GM10248 (cell line): Measurements from ENCODE around the gene BRWD1.
"Not testable (repeated sequence)": the region's sequence is repeated elsewhere in the genome, so short reads cannot be mapped to it uniquely, and the experiment has no call there.

Experiments
- CTCF ChIA-PET: fragments of 300-600 bp; sonication (Branson Sonifier 250); formaldehyde crosslinking; extraction: SDS; loops from one replicate; lab custom pipeline; 2021; ENCODE audit warnings: antibody characterized with exemption; lab: Yijun Ruan, JAX
- POLR2A ChIA-PET: fragments of 350-650 bp; sonication (Branson Sonifier 250); formaldehyde crosslinking; extraction: SDS; loops from one replicate; lab custom pipeline; 2020; ENCODE audit warnings: antibody characterized with exemption; lab: Yijun Ruan, JAX
- DNase-seq: peaks from one replicate; pipeline ENCODE4 v3.0.0; 2012; ENCODE audit errors: extremely low spot score
- CTCF ChIP-seq: IDR thresholded peaks from 2 replicates; pipeline ENCODE4 v1.5.1; 2012; ENCODE audit warnings: mild to moderate bottlenecking, low read depth; ENCODE audit errors: extremely low read depth, missing control alignments, control extremely low read depth

Gene BRWD1

GRCh38 chr21:39159342-39160063 is 153.9 kb downstream of the BRWD1 start:
- no peak for DNase-seq
- ChIA-PET POLR2A (no interaction called here), CTCF (no interaction called here)
- no peak for TF ChIP-seq CTCF

GRCh38 chr21:39157241-39157640 is 156.2 kb downstream of the BRWD1 start:
- POLR2A ChIA-PET, CTCF ChIA-PET, DNase-seq: not testable (repeated sequence)

GRCh38 chr21:39156024-39156423 is 157.4 kb downstream of the BRWD1 start:
- CTCF ChIA-PET, result no interaction called here
- TF ChIP-seq CTCF, result no peak
- POLR2A ChIA-PET, result no interaction called here
- no peak for DNase-seq

DNA sequence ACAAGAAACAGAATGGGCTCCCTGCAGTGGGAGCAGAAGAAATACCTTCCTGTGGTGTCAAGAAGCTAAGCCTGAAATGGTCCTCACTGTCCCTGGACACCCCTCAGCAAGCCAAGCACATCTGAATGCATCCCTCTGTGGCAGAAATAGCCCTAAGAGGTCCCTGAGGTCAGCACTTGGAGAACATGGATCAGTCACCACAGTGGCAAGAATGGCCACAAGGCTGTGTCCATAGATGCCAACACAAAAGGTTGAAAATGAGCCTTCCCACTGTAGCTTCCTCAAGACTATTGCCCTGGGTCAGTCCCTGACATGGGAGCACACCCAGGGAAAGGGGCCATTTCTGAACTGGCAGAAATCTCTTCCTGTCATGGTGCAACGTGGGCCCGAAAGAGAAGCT is 157.9 kb downstream of the BRWD1 start:
- no peak for DNase-seq
- ChIA-PET CTCF (no interaction called here), POLR2A (no interaction called here)
- no peak for TF ChIP-seq CTCF

DNA sequence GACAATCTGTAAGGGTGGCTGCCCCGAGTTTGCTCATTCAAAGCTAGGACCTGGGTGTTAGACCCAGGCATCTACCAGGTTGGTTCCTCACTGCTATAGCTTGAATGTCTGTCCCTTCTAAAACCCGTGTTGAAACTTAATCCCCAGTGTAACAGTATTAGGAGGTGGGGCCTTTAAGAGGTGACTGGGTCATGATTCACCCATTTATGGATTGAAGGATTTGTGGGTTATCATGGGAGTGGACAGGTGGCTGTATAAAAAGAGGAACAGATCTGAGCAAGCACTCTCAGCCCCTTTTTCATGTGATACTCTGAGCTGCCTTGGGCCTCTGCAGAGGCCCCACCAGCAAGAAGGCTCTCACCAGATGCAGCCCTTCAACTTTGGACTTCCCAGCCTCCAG is 159.6 kb downstream of the BRWD1 start:
- CTCF ChIA-PET, result interaction anchor here (1.3 kb wide), 1 partner anchor 43 kb away, joined by 3 read pairs; no protein-coding TSS in a partner anchor
- DNase-seq, result no peak
- TF ChIP-seq CTCF, result no peak
- POLR2A ChIA-PET, result no interaction called here

- CTCF ChIA-PET, result interaction anchor here (1.3 kb wide), 1 partner anchor 43 kb away, joined by 3 read pairs; no protein-coding TSS in a partner anchor
- POLR2A ChIA-PET, result no interaction called here
- no peak for TF ChIP-seq CTCF
- DNase-seq, result no peak
Measured at GRCh38 chr21:39153373-39153772, 160.1 kb downstream of the BRWD1 start.

DNA sequence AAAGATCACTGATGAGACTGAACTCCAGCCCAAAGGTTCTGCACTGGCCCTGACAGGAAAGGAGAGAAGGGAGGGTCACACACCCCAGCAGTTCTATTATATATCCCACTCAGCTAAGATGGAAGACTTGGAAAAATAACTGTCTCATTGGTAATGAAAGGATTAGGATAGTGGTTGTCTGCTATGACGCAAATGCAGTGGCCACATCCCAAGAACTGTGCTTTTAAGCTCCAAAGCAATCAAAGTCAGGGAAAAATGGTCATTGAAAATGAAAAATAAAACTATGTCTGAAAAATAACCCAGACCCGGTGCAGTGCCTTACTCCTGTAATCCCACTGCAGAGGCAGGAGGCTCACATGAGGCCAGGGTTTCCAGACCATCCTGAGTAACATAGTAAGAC is 161.2 kb downstream of the BRWD1 start:
- no peak for TF ChIP-seq CTCF
- no peak for DNase-seq
- ChIA-PET POLR2A (no interaction called here), CTCF (no interaction called here)
